GM18907 (cell line): ENCODE results near the gene KRABD2.
"Not testable (repeated sequence)": the region's sequence is repeated elsewhere in the genome, so short reads cannot be mapped to it uniquely, and the experiment has no call there.

ENCODE experiments used
- ATAC-seq: cut with Tn5 transposase; IDR thresholded peaks from one replicate; pipeline ENCODE4 v1.9.1; 2021; ENCODE audit warnings: mild to moderate bottlenecking, moderate library complexity; ENCODE audit not compliant: unreplicated experiment

KRABD2 gene

DNA sequence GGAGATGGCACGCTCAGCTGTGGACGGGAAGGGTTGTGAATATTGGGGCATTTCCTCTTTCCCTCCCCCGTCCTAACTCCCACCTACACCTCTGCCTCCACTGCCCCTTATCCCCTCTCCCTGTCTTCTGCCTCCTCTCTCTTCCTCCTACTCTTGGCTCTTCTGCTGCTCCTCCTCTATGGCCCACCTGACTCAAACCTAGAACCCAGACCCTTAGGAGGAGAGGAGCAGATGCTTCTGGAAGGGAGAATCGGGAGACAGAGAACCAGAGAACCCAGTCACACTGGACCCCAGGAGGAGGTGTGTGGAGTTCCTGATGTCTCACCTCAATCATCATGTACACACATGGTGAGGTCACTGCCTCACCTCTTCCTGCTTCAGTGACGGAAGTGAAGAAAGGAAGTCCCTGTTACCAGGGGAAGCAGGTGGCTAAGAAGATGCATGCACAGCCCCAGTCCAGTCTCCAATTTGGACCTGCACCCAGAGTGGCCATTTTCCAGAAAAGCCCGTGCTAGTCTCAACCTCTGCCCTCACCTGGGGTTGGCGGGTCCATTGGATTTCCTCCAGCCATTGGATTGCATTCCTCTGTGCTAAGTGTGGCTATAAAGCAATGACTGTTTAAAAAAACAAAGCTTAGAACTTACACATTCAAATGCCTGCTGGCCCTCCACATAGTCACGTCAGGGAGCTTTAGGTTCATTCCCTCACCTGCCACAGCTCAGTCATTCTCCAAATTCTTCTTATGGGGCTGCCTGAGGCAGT lies 17.1 kb upstream of the KRABD2 start:
- no peak for ATAC-seq

GRCh38 chr17:8392674-8393469 lies 16.4 kb upstream of the KRABD2 start:
- ATAC-seq: no peak

DNA sequence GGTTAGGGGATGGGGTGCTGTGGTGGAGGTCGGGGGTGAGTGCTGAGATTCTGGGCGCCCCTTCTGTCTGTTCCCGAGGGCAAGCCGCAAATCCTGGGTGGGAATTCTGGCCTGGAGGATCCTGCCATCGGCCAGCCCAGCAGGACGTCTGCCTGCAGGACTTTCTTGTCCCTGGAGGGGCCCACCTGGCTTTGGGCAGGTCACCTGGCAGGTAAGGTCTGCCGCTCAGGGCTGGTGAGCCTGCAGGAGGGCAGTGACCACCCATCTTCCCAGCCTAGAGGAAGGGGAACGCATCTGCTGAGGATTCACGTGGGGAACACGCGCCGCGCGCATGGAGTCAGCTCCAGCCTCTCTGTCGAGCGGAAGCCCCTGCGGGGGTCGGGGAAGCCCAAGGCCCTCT lies 15.8 kb upstream of the KRABD2 start:
- ATAC-seq: no peak

- ATAC-seq: no peak
Observed at GRCh38 chr17:8391711-8392110, 15.2 kb upstream of the KRABD2 start.

GRCh38 chr17:8387914-8388651 lies 11.6 kb upstream of the KRABD2 start:
- no peak for ATAC-seq

- no peak for ATAC-seq
Observed at GRCh38 chr17:8386841-8387240, 10.3 kb upstream of the KRABD2 start.

DNA sequence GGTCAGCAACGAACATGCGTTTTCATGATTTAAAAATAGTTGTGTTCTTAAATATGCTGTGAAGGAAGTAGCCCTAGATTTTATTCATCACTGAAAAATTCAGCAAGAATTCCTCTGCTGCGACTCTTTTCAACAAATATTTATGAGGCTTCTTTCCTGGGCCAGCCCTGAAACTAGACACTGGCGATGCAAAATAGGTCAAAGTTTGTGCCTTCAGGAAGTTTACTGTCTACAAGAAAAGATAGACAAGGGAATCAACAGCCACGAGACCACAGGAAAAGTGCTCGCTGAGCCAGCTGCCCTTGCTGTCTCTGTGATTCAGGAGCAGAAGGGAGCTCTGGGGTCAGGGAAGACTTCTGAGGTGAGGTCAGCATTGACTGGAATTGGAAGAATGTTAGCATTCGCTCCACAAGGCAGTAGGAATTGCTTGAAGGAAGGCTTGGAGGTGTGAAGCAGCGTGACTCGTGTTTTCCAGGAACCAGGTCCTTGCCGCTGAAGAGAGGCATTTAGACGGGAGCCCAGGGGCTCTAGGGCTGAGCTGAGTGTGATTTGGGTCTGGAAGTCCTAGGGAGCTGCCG lies 8.4 kb upstream of the KRABD2 start:
- no peak for ATAC-seq

GRCh38 chr17:8383143-8383822 lies 6.8 kb upstream of the KRABD2 start, which contains the start of gene RPL26:
Gene RPL26, minus strand, starts transcription at chr17:8383193. Its CDS starts 883 bp downstream, at chr17:8382310.
- ATAC-seq: peak; percentile 90

DNA sequence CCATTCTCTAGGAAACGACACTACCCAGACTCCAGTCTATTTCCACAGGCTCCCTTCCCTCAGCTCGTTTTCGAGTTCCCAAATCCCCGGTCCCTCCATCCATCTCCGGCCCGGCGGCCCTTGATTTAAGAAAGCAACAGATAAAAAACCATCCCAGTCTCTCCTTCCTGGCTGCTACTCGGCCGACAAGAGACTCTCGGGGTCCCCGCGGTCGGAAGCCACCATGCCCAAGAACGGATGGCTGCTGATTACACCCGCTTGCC lies 6.3 kb upstream of the KRABD2 start:
- no peak for ATAC-seq

GRCh38 chr17:8382052-8382879 lies 5.8 kb upstream of the KRABD2 start:
- ATAC-seq: no peak

- ATAC-seq: no peak
Observed at GRCh38 chr17:8380049-8380448, 3.5 kb upstream of the KRABD2 start.

DNA sequence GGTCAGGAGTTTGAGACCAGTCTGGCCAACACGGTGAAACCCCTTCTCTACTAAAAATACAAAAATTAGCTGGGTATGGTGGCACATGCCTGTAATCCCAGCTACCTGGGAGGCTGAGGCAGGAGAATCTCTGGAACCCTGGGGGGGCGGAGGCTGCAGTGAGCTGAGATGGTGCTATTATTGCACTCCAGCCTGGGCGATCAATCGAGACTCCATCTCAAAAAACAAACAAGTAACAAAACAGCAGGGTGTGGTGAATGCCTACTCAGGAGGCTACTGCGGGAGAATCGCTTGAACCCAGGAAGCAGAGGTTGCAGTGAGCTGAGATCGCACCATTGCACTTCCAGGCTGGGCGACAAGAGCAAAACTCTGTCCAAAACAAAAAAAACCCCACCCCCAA lies 1.6 kb upstream of the KRABD2 start:
- ATAC-seq: not testable (repeated sequence)

DNA sequence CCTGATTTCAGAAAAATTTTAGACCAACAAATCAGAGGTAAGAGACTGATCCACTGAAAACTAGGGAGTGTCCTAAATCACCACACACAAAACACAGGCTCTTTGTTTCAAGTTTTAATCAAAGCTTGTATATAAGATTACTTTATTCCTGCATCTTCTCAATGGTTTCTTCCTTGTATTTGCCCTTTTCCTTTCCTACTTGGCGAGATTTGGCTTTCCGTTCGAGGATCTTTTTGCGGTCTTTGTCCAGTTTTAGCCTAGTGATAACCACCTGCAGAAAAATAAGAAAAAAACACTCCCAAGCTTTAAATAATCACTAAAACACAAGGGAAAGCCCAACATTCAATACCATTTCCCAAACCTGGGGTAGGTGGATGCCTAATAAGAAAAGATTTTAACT lies 918 bp upstream of the KRABD2 start:
- ATAC-seq: no peak

DNA sequence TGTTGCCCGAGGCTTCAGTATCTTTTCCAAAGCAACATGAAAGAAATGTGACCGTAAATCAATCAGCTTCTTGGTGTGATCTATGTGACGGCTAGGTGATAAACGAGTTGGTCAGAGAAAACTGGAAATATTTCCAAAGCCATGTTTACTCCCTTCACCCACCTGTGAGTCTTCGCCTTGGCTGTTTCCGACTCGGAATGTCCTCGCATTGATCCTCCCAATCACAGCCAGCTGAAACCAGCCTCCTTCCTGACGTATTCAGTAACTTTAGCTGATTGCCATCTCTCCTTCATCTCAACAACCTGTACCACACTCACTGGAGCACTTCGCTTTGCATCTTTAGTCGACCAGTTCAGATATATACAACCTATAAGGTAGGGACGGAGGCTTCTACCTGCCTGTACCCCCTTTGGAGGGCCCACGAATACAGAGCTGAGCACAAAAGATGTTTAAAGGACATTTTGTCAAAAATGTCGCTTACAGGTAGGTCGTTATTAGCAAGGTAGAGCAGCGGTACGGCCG lies 705 bp downstream of the KRABD2 start:
- no peak for ATAC-seq

DNA sequence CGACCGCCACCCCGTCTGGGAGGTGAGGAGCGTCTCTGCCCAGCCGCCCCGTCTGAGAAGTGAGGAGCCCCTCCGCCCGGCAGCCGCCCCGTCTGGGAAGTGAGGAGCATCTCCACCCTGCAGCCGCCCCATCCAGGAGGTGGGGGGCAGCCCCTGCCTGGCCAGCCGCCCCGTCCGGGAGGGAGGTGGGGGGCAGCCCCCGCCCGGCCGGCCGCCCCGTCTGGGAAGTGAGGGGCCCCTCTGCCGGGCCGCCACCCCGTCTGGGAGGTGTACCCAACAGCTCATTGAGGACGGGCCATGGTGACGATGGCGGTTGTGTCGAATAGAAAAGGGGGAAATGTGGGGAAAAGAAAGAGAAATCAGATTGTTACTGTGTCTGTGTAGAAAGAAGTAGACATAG lies 2.6 kb downstream of the KRABD2 start:
- ATAC-seq: not testable (repeated sequence)

DNA sequence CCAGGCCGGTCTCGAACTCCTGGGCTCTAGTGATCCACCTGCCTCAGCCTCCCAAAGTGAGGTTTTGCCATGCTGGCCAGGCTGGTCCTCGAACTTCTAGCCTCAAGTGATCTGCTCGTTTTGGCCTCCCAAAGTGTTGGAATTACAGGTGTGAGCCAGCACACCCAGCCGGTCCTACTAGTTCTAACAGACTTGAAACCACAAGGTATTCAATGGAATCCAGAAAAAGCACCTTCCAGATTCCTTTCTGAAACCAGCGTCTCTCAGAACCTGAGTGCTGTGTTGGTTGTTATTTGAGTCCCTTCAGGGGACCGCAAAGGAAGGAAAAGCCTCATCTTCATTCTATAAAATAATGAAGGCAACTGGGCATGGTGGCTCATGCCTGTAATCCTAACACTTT lies 4.1 kb downstream of the KRABD2 start:
- no peak for ATAC-seq

DNA sequence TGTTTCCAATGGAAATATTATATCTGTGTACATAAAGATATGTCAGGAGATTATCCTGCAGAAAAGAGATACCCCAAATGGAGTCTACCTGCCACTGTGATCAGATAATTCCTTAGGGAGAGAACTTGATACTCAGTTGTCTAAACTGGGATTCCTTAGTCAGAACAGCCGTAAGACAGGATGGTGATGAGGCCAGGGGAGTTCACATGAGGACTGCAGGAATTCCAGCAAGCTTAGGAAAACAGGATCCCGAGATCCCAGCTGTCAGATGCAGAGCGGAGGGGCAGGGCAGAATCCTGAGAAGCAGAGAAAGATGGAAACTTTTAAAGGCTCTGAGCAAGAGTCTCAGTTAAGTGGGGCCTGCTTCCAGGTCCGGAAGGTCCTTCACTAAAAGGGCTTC lies 4.7 kb downstream of the KRABD2 start:
- no peak for ATAC-seq

- no peak for ATAC-seq
Observed at GRCh38 chr17:8369944-8370343, 6.6 kb downstream of the KRABD2 start.

GRCh38 chr17:8368193-8368592 lies 8.3 kb downstream of the KRABD2 start:
- no peak for ATAC-seq

DNA sequence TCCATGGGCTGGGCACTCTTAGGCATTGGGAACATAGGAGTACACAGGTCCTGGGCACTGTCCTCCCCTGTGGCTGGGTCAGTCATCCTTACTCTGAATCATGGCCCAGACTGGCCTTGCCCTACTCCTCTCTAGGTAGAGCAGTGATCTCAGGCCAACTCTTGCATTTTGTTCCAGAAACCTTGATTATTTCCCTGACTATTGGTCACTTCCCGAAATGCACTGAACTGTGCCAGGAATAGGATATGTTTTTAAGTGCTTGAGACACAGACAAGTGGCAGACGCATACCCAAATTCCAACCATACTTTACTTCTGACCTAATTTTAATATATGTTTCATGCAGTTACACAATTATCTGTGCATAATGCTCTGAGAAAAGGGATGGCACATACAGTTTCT lies 10.3 kb downstream of the KRABD2 start:
- ATAC-seq: no peak
